Activated CD4-positive, alpha-beta T cell treated with anti-CD3 and anti-CD28 coated beads, Interleukin-2, amount 50 U/mL, for 48 hours (primary cell): ENCODE measurements around the gene COL13A1.

ENCODE experiments used
- DNase-seq, 2 experiments: peaks; one replicate each; pipeline ENCODE4 v3.0.0-alpha.2; 2020

COL13A1 gene

DNA sequence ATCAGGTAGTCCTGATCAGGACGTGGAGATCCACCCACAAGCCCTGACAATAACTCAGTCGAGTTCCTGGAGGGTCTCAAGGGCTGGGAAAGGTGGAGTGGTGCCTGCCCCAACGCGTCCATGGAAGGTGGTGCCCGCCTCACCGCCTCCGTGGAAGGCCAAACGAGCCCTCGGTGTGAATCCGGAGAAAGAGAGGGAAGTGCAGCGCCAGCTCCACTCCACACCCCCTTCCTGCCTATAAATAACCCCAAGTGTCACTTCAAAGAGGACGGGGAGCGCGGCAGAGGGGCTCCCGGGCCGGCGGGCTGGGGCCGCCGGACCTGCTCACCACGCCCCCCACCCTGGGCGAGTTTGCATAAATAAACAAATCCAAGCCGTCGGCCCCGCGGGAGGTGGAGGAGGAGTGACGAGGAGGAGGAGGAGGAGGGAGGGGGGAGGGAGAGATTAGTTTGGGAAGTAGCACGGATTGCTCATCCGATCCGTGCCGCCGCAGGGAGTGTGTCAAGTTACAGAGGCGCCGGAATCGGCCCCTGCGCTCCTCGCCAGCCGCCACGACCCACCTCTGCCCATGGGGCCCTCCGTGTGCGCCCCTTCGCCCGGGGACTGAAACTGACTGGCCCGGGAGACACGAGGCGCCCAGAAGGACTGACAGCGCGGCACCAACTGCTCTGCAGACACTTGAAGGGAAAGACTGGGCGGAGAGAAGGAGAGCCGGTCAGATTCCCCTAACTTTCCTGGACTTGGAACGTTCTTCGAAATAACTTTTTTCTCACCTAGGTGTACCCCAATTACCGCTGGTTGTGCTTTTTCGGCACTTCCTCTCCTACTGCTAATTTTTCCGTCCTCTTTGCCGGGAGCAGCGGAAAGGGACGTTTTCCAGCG lies at the start of gene COL13A1:
COL13A1 (plus strand) TSS at position 473 of the 882 bp plus-strand sequence. CDS start 518 bp downstream, outside the sequence.
- no peak for DNase-seq

DNA sequence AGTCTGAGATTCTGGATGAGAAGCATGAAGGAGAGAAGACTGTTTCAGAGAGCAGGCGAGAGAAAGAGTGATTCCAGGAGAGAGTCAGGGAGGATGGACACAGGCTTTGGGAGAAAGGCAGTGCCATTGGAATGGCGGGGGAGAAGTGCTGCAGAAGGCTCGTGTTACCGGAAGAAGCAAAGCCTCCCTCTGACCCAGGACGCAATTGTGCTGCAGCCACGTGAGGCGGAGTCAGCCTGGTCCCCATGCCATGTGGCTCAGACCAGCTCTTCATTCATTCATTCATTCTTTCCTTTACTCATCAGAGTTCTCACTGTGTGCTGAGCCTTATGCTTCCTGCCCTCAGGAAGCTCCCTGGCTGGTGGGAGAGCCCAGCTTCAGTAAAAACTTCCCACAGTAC lies 49.2 kb upstream of the COL13A1 start:
- no peak for DNase-seq

DNA sequence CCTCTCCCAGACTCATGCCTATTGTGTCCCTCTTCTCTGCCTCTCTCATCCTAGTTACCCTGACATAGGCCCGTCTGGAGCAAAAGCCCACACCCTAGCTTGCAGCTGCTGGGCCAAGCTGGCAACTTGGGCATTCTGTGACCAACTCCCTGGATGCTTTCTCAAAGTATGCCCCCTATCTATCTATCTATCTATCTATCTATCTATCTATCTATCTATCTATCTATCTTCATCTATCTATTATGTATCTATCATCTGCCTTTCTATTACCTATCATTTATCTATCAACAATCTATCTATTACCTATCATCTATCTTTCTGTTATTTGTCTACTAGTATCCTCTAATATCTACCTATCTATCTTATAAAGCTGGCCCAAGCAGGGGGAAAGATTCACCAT lies 45.4 kb upstream of the COL13A1 start:
- DNase-seq = no peak

DNA sequence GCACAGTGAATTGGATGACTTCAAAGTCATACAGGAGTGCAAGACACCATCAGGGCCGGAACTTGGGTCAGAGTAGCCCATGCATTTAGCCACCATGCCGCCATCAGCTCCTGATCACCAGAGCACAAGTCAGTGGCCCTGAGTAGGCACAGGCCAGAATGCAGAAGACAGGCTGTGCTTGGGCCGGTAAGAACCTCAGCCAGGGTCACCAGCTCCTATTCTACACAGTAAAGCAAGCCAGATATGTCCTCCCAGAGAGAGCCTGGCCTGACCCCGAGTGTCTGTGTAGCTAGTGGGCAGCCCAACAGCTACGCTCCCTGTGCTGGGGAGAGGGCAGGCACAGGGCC lies 44.5 kb upstream of the COL13A1 start:
- DNase-seq = no peak

DNA sequence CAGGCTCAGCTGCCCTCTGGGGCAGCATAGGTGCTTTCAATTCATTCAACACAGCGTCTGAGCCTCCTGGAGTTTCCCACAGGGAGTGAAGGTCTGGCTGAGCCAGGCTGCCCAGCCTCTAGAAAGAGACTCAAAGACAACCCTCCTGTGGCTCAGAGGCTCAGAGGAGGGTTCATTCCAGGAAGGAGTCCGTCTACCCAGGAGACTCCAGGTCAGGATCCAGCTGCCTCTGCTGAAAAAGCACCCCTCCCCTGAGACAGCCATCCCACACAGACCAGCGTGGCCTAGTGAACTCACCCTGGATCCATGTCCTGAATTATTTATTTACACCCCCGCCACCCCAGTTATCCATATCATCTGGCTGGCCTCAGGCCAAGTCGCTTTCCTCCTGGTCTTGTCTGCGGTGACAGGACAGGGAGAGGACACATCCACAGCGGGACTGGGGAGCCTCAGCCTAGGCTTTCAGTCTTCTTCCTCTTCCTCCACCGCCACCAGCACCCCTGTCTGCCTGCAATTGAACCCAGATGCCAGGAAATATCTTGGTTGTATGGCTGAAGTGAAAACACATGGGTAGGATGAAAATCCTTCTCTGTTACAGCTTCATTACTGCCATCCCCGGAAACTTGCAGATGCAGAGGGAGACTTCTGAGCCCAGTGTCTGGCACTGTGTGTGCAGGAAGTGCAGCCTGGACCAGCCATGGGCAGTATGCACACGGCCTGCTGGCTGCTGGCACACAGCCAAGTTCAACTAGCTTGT lies 44.0 kb upstream of the COL13A1 start:
- DNase-seq = no peak

DNA sequence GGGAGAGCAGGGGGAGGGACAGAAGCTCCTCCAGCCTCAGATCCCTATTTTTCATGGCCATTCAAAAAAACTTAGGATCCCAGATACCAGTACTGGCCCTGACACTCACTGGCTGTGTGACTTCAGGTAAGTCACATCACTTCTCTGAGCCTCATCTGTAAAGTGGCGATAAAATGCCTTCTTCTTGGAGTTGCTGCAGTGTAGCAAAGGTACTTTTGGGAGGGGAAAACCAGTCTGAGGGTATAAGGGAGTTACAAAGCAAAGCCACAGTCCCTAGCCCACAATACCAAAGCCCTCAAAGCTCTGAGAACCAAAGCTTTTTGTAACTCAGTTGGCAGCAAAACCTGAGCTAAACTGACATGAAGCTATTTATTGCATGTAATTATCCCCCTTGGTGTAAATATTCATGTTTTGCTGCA lies 43.4 kb upstream of the COL13A1 start:
- DNase-seq = no peak

DNA sequence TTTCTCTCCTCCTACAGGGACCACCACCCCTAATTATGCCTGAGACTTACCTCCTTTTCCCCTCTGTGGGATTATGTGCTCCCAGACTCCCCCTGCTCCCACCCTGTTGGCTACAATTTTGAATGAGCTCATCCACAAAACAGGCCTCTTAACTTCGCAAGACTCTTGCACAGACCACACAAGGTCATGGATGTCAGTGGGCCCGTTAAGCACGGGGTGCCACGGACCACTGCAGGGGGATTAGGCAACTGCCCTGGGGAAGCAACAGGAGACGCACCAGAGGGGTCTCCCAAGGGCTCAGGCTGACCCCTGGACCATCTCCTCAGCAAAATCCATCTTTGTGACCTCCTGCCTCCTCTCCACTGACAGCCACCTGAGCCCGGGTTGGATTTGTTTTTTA lies 42.1 kb upstream of the COL13A1 start:
- no peak for DNase-seq

DNA sequence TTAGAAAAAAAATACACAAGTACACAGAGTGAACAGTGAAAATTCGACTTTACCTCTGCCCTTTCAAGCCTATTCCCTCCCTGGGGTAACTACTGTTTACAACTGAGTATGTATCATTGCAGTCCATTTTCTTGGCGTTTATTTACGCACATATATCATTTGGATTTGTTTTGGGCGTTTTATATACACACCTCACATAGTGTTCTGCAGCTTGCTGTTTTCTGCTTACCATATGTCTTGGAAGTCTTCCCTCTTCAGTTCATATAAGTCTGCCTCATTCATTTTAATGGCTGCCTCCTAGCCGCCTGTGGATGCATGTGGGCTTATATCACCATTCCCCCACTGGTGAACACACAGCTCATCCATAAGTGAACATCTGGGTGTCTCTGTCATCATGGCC lies 41.6 kb upstream of the COL13A1 start:
- DNase-seq = no peak

DNA sequence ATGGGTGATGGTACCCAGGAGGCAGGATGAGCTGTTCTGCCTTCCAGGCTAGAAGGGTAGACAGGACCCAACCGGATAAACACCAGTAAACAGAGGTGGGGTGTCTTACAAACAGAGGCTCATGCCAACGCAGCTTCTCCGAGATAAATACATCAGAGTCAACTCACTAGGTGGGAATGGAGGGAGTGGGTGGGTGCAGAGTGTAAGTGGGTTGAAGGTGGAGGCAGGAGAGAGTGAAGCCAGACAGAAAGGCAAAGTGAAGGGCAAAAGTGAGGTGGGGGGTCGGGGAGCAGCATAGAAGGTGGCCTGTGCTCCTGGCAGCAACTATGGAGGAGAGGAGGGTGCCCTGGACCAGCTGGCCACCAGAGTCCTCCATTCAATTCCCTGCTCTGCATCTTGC lies 40.4 kb upstream of the COL13A1 start:
- no peak for DNase-seq

DNA sequence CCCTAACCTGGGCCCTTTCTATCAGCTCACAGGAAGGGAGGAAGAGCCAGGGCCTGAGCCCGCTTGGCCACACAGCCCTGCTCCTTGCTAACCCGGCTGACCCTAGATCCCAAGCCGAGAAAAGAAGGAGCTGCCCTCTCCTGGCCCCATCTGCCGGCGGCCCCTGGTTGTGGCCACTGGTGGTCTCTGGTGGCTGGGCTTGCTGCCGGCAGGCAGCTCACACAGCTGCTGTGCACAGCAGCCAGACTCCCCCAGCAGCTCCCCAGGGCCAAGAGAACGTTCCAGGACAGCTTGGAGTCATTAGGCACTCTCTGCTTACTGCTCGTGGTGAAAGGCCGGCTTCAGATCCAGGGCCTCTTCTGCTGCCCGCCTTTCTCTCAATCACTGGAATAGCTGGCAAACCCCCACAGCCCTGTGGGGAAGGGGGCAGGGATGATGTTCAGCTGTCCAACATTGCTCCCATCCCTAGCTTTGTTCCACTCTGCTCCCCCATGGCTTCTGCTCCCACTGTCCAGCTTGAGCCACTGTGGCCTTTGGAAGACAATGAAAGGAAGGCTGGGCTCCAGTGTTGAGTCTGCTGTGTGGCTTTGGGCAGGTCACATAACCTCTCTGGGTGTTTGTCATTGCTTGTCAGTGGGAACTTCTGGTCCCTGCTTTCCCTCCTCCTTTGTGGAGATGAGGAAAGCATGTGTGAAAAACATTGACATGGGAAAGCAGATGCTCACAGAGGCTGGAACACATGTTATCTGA lies 35.4 kb upstream of the COL13A1 start:
- no peak for DNase-seq

DNA sequence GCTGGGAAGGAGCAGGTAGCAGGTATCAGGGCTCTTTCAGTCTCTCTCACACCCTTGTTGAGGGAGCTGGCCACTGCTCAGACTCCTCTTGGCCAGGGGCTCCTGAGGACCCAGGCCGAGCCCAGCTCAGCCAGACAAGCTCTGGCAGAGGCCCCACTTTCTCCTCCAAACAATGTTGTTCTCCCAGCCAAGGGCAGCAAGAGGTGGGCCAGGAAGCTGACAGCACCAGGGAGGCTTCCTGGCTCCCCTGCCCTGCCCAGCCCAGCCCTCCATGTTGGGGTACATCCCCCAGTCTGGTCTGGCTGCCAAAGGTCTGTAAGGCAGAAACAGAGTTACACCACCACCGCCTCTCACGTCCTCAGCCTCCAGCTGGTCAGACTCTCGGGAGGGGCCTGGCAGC lies 33.9 kb upstream of the COL13A1 start:
- no peak for DNase-seq

DNA sequence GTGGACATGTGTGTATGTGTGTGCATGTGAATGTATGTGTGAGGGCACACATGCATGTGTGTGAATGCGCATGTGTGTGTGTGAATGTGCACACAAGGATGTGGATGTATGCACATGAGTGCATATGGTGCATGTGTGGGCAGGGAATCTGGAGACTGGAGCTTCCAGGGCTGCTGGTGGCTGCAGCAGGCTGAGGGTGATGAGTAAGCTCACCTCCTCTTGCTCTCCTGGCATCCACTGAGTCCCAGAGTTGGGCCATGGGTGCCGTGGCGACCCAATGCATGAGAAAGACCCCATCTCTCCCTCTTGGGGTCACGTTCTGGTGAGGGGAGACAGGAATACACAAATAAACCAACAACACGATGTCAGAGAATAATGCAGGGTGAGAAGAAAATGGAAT lies 33.3 kb upstream of the COL13A1 start:
- DNase-seq = no peak

DNA sequence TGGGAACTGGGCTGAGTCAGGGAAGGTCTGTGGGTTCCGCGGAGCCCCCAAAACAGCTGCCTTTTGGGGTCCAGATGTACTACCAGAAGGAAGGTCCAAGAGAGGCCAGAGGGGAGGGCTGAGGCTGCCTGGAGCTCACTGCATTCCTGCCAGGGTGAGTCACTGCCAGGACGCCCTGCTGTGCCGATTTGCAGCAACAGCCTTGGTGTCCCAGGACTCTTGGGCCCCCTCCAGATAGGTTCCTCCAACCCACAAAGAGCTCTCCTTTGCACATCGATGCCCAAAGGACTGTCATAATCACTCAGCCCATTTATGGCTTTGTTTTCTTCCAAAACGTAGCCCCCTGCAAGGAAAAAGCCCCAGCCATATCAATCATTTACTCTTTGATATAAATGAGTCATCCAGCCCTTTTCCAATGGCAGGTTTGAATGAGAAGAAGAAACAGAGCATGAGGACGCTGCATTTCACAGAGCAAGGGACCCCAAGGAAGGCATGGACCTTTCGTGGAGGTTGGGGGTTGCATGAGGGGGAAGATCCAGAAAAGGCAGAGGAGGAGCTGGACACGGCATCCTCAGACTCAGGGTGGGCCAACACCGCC lies 32.2 kb upstream of the COL13A1 start:
- no peak for DNase-seq

DNA sequence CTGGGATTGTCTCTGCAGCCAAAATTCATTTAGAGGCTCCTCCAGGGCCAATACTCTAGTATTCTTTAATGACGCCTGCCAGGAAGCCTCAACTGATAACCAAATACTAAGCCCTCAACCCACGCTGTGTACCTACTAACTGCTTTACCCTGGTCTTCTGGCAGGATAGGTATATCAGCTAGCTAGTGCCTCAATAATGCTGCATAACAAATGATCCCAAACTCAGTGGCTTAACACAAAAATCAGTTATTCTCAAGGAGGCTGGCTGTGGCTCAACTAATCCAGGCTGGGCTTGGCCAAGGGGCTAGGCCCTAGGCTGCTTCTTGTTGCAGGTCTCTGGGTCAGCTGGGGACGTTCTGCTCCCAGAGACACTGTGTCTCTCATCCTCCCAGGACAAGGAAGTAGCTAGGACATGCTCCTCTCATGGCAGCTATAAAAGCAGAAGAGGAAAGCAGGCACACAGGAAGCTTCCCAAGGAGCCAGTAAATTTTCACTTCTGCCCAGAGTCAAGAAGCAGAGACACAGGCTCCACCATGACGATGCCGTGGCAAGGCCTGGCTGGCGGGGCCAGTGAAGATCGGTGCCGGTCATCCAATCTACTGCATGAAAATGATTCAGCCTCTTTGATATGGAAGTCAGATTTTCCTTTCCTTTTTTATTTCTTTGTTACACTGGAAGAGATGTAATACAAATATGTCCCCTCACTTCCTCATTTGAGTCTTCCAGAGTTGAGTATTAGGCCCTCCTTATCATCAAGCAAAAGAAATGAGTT lies 28.6 kb upstream of the COL13A1 start:
- no peak for DNase-seq

DNA sequence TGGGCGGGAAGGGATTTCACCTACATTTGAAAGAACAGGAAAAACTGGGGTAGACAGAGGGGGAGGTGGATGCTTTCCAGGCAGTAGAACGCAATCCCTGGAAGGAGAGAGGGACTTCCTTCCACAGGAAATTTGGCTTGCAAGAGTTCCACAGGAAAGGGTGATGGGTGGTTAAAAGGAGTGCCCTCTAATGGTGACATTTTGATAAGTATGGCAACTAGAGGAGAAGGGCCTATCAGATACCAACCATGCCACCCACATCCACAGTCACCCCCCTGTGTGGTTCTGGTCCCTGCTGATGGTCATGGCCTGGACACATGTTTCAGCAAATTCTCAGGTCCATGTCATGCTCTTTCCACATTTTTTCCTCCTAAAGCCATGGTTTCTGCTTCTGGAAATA lies 27.1 kb upstream of the COL13A1 start:
- DNase-seq = no peak

DNA sequence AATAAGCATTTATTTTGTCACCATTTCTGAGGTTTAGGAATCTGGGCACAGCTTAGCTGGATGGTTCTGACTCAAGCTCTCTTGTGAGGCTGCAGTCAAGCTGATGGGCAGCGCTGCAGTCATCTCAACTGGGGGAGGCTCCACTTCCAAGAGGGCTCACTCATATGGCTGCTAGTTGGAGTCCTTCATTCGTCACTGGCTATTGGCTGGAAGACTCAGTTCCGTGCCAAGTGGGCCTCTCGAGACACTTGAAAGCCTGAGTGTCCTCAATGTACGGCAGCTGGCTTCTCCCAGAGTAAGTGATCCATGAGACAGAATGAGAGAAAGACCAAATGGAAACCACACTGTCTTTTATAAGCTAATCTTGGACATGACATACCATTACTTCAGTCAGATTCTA lies 21.6 kb upstream of the COL13A1 start:
- DNase-seq = no peak

DNA sequence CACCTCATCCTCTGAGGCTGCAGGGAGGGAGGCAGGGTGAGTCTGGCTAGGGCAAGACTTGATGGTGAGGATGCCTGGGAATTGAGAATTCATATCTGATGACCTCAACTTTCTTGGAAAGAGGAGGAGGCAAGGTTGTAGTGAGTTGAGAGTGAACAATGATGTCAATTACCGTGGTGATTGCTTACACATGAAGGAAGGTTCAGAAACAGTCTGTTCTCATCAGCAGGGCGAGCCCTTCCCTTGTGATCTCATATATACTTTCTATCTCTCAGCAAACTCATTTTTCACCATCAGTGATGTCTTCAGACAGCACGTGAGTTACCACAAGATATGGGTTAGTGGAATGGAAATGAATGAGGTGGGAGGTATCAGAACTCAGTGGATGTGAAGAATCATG lies 20.1 kb upstream of the COL13A1 start:
- no peak for DNase-seq

DNA sequence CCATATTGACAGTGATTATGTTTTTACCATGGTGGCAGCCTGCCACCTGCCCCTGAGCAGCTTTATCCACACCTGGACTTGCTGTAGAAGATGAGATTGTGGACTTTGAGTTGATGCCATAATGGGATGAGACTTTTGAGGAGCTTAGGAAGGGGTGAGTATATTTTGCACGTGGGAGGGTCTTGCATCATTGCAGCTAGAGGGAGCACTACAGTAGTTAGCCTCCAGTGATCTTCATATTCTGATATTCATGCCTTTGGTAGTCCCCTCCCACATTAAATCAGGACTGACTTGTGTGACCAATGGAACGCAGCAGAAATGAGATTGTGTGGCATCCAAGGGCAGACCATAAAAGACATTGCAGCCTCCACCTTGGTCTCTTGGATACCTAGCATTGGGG lies 18.2 kb upstream of the COL13A1 start:
- DNase-seq = no peak

DNA sequence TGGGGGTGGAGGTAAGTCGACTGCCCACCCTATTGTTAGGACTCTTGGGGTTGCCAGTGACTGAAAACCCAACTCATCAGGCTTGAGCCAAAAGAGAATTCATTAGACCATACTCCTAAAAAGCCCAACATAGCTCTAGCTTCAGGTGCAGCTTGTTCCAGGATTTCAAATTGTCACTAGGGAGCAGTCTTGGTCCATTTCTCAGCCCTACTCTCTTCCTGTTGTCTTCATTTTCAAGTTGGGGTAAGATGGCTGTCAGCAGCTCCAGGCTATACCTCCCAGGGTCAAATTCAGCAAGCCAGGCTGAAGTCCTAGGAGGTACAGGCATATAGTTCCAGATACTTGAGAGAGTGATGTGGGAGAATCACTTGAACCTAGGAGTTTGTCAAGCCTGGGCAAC lies 14.9 kb upstream of the COL13A1 start:
- no peak for DNase-seq

DNA sequence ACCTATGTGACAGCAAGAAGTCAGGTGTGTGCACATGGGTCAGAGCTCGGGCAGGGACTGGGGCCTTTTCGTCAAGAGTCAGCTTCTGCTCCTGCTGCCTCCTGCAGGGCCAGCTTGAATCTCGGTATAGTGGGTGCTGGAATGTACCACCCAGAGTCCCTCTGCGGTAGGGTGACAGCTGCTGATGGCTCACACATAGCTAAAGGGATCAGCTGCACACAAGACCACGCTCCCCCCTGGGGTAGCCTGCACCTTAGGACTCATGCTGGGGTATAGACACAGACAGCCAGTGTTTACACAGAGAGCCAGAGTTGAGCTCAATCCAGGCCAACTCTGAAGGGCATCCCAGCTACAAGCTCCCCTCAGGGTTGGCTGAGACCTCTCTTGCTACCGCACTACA lies 14.0 kb upstream of the COL13A1 start:
- DNase-seq = no peak

DNA sequence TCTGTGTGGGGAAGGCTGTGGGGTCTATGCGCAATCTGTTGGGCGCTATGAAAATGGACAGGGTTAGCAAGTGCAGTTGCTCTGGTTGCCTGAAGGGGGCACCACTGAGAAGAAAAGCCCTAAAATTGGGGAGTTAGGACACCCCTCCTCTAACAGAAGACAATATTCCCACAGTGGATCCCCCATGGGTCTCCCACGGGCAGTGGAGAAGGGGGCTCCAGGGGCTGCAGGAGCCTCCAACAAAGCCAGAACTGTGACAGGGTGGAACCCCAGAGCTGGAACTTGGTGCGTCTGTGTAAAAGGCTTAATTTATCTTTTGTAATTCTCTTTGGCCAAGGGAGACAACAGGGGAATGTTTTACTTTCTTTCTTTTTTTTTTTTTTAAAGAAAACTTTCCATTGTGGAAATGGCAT lies 12.5 kb upstream of the COL13A1 start:
- DNase-seq = no peak

DNA sequence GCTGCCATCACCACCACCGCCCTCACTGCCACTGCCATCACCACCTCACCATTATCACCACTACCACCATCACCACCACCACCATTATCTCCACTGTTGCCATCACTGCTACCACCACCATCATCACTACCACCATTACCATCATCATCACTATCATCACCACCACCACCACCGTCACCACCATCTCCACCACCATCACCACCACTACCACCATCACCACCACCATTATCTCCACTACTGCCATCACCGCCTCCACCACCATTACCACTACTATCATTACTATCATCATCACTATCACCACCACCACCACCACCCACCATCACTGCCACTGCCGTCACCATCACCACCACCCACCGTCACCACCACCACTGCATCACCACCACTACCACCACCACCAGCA lies 9.9 kb upstream of the COL13A1 start:
- no peak for DNase-seq
